Neuronal stem cell (in vitro differentiated cells): Measurements from ENCODE around the gene RAB11FIP3.
"Not testable (repeated sequence)": the region's sequence is repeated elsewhere in the genome, so short reads cannot be mapped to it uniquely, and the experiment has no call there.

Source experiments
- DNase-seq: peaks from one replicate; pipeline ENCODE4 v3.0.0-alpha.2; 2013; ENCODE audit warnings: low spot score
- H2AFZ ChIP-seq: one replicate; pipeline ENCODE4 v1.6.1; 2013; ENCODE audit warnings: mild to moderate bottlenecking, low read length, inconsistent platforms
- H2AK5ac ChIP-seq: 2 replicates; pipeline ENCODE4 v1.6.1; 2013; ENCODE audit warnings: low read depth, mild to moderate bottlenecking, inconsistent platforms, low read length, moderate library complexity, mixed read lengths
- H2BK120ac ChIP-seq: 2 replicates; pipeline ENCODE4 v1.6.1; 2013; ENCODE audit warnings: low read depth, mild to moderate bottlenecking, inconsistent platforms, low read length, moderate library complexity, mixed read lengths
- H2BK12ac ChIP-seq: one replicate; pipeline ENCODE4 v1.6.1; 2013; ENCODE audit warnings: low read length, inconsistent platforms
- H2BK15ac ChIP-seq: 2 replicates; pipeline ENCODE4 v1.6.1; 2013; ENCODE audit warnings: mild to moderate bottlenecking, low read length, inconsistent platforms, mixed read lengths
- H2BK5ac ChIP-seq: one replicate; pipeline ENCODE4 v1.6.1; 2013; ENCODE audit warnings: inconsistent platforms, mild to moderate bottlenecking, low read length, moderate library complexity
- H3K14ac ChIP-seq: one replicate; pipeline ENCODE4 v1.6.1; 2013; ENCODE audit warnings: low read length, inconsistent platforms
- H3K18ac ChIP-seq: 2 replicates; pipeline ENCODE4 v1.6.1; 2013; ENCODE audit warnings: low read length, inconsistent platforms
- H3K23ac ChIP-seq: 2 replicates; pipeline ENCODE4 v1.6.1; 2013; ENCODE audit warnings: low read depth, mild to moderate bottlenecking, mixed read lengths, low read length, inconsistent platforms; ENCODE audit not compliant: poor library complexity
- H3K27ac ChIP-seq: replicated peaks from 3 replicates; pipeline ENCODE4 v1.5.1; 2013; ENCODE audit warnings: low read length, inconsistent platforms
- H3K27me3 ChIP-seq, 3 experiments: 2 replicates each; pipeline ENCODE4 v1.6.1; 2013; ENCODE audit warnings: low read length in 3 of 3, mild to moderate bottlenecking in 2 of 3, inconsistent platforms in 1 of 3, low read depth in 1 of 3, mixed read lengths in 1 of 3, moderate library complexity in 1 of 3; ENCODE audit not compliant: control insufficient read depth in 3 of 3, insufficient read depth in 3 of 3
- H3K36me3 ChIP-seq, 2 donors: replicated peaks in 1 of 2; 2 replicates each; pipeline ENCODE4 v1.6.1; 2013; ENCODE audit warnings: low read length in 2 of 2; ENCODE audit not compliant: control insufficient read depth in 2 of 2, insufficient read depth in 2 of 2
- H3K4ac ChIP-seq: 2 replicates; pipeline ENCODE4 v1.6.1; 2013; ENCODE audit warnings: inconsistent platforms, mild to moderate bottlenecking, low read length, moderate library complexity
- H3K4me1 ChIP-seq, 2 donors: 1 replicate in 1 of 2; 2 replicates in 1 of 2; pipeline ENCODE4 v1.6.1; 2013; ENCODE audit warnings: low read length in 2 of 2, low read depth in 1 of 2; ENCODE audit not compliant: control insufficient read depth in 2 of 2, insufficient read depth in 1 of 2
- H3K4me2 ChIP-seq: one replicate; pipeline ENCODE4 v1.6.1; 2013; ENCODE audit warnings: mild to moderate bottlenecking, low read length, inconsistent platforms; ENCODE audit not compliant: insufficient read depth, poor library complexity, severe bottlenecking
- H3K4me3 ChIP-seq, 2 donors: 2 replicates each; pipeline ENCODE4 v1.5.1; 2013; ENCODE audit warnings: low read length in 2 of 2, mild to moderate bottlenecking in 2 of 2, inconsistent platforms in 1 of 2, moderate library complexity in 1 of 2
- H3K79me1 ChIP-seq: one replicate; pipeline ENCODE4 v1.6.1; 2013; ENCODE audit warnings: low read depth, mild to moderate bottlenecking, inconsistent platforms, low read length, moderate library complexity
- H3K9ac ChIP-seq: one replicate; pipeline ENCODE4 v1.6.1; 2013; ENCODE audit warnings: mild to moderate bottlenecking, low read depth, low read length, inconsistent platforms; ENCODE audit not compliant: poor library complexity
- H3K9me3 ChIP-seq, 2 donors: replicated peaks in 1 of 2; 2 replicates each; pipeline versions ENCODE3 to v1.6.1; 2013; ENCODE audit warnings: low read length in 2 of 2, mild to moderate bottlenecking in 2 of 2, inconsistent platforms in 1 of 2, low read depth in 1 of 2, mixed read lengths in 1 of 2, moderate library complexity in 1 of 2; ENCODE audit not compliant: control insufficient read depth in 2 of 2, insufficient read depth in 1 of 2
- H4K8ac ChIP-seq: one replicate; pipeline ENCODE4 v1.6.1; 2013; ENCODE audit warnings: low read depth, mild to moderate bottlenecking, inconsistent platforms, low read length, moderate library complexity
- H4K91ac ChIP-seq: one replicate; pipeline ENCODE4 v1.6.1; 2013; ENCODE audit warnings: low read length, low read depth, mild to moderate bottlenecking, inconsistent platforms; ENCODE audit not compliant: poor library complexity
- WGBS, 2 donors: extraction: QIAGEN DNeasy Blood & Tissue Kit; methylation state at CpG; one replicate each; pipeline ENCODE4 v1.1.7; 2013; ENCODE audit warnings: missing lambda C conversion rate in 2 of 2, mixed read lengths in 1 of 2; ENCODE audit not compliant: insufficient read length in 2 of 2, insufficient replicate concordance in 1 of 2; ENCODE audit errors: extremely low coverage in 2 of 2; 5-methylcytosine and 5-hydroxymethylcytosine counted together

RAB11FIP3 gene

GRCh38 chr16:467249-467871 lies 41.9 kb downstream of the RAB11FIP3 start:
- peaks cover 3 to 36% of the 10 kb centered on the region in 2 donors for H3K36me3 ChIP-seq
- H3K14ac ChIP-seq: peak overlapping the region; percentile 71
- H3K9ac ChIP-seq, H4K91ac ChIP-seq, H3K27me3 ChIP-seq, H3K9me3 ChIP-seq, H3K4me2 ChIP-seq, H2BK5ac ChIP-seq, H2BK120ac ChIP-seq, H2BK12ac ChIP-seq, DNase-seq, H2AK5ac ChIP-seq, H3K4me3 ChIP-seq, H2BK15ac ChIP-seq, H4K8ac ChIP-seq, H2AFZ ChIP-seq, H3K4ac ChIP-seq: not testable (repeated sequence)
- no CpG with 5 or more reads among the region's 12 CpGs for WGBS, 2 donors
- H3K23ac ChIP-seq: peak overlapping the region; percentile 92
- H3K79me1 ChIP-seq: peaks cover 21% of the 10 kb centered on the region
- peak overlapping the region; percentile 27 for H3K27ac ChIP-seq
- peaks cover 12 to 25% of the 10 kb centered on the region in 2 donors for H3K4me1 ChIP-seq
- H3K18ac ChIP-seq: peak overlapping the region; percentile 2

GRCh38 chr16:468068-468821 lies 42.8 kb downstream of the RAB11FIP3 start:
- H3K27me3 ChIP-seq: no peaks in the 10 kb centered on the region
- WGBS, 2 donors: 100% methylated on average over 4 of the region's 19 CpGs; no CpG with 5 or more reads in 1 of the 2 donors
- no peaks in the 10 kb centered on the region for H3K9me3 ChIP-seq
- H3K79me1 ChIP-seq: peaks cover 21% of the 10 kb centered on the region
- peak overlapping the region; percentile 65 for H3K23ac ChIP-seq
- no peak overlapping the region for H2BK15ac ChIP-seq
- no peak overlapping the region for H4K91ac ChIP-seq
- peak overlapping the region; percentile 99 for H3K14ac ChIP-seq
- peak overlapping the region; percentile 98 for H4K8ac ChIP-seq
- no peak overlapping the region for H3K4me2 ChIP-seq
- peaks cover 12 to 25% of the 10 kb centered on the region in 2 donors for H3K4me1 ChIP-seq
- no peak overlapping the region for H2AK5ac ChIP-seq
- H2BK12ac ChIP-seq: no peak overlapping the region
- H3K4ac ChIP-seq: no peak overlapping the region
- no peak overlapping the region for H2AFZ ChIP-seq
- no peak overlapping the region for H3K4me3 ChIP-seq
- H2BK5ac ChIP-seq: no peak overlapping the region
- peak overlapping the region; percentile 60 for H3K9ac ChIP-seq
- peaks cover 2 to 36% of the 10 kb centered on the region in 2 donors for H3K36me3 ChIP-seq
- no peak overlapping the region for H2BK120ac ChIP-seq
- H3K27ac ChIP-seq: no peak overlapping the region
- no peak for DNase-seq
- peak overlapping the region; percentile 83 for H3K18ac ChIP-seq

GRCh38 chr16:469459-469858 lies 44.0 kb downstream of the RAB11FIP3 start:
- H2BK5ac ChIP-seq, H2BK12ac ChIP-seq, H3K27ac ChIP-seq, H3K4me2 ChIP-seq, H2AFZ ChIP-seq, H4K8ac ChIP-seq, H3K4me3 ChIP-seq, DNase-seq, H3K27me3 ChIP-seq, H3K9ac ChIP-seq, H4K91ac ChIP-seq, H3K23ac ChIP-seq, H3K9me3 ChIP-seq, H2AK5ac ChIP-seq, H3K18ac ChIP-seq, H3K4ac ChIP-seq, H2BK120ac ChIP-seq, H2BK15ac ChIP-seq, H3K14ac ChIP-seq: not testable (repeated sequence)
- H3K36me3 ChIP-seq: peaks cover 2 to 38% of the 10 kb centered on the region in 2 donors
- WGBS, 2 donors: no CpG with 5 or more reads among the region's 7 CpGs
- H3K79me1 ChIP-seq: peaks cover 21% of the 10 kb centered on the region
- peaks cover 18 to 26% of the 10 kb centered on the region in 2 donors for H3K4me1 ChIP-seq

- Histone ChIP-seq H3K9me3 (no peaks in the 10 kb centered on the region), H3K18ac (no peak overlapping the region), H2AFZ (no peak overlapping the region), H3K4me2 (no peak overlapping the region), H2BK5ac (no peak overlapping the region), H3K14ac (no peak overlapping the region), H3K4me3 (no peak overlapping the region), H3K27ac (no peak overlapping the region), H4K91ac (no peak overlapping the region), H3K4me1 (peaks cover 23 to 26% of the 10 kb centered on the region in 2 donors), H2BK120ac (no peak overlapping the region), H3K27me3 (no peaks in the 10 kb centered on the region), H3K36me3 (peaks cover 2 to 39% of the 10 kb centered on the region in 2 donors), H3K79me1 (peaks cover 20% of the 10 kb centered on the region), H2BK15ac (no peak overlapping the region), H2AK5ac (no peak overlapping the region), H4K8ac (no peak overlapping the region), H3K9ac (no peak overlapping the region), H3K4ac (no peak overlapping the region), H2BK12ac (no peak overlapping the region), H3K23ac (no peak overlapping the region)
- no CpG with 5 or more reads among the region's 4 CpGs for WGBS, 2 donors
- DNase-seq: no peak
These were observed 45.0 kb downstream of the RAB11FIP3 start for GRCh38 chr16:470418-470817.
